HK-2 (cell line): ENCODE data around the gene SUMF1.
"Not testable (repeated sequence)": the region's sequence is repeated elsewhere in the genome, so short reads cannot be mapped to it uniquely, and the experiment has no call there.

Source experiments
- DNase-seq: peaks from one replicate; pipeline ENCODE4 v3.0.0-alpha.2; 2018; ENCODE audit not compliant: unreplicated experiment

SUMF1 gene

GRCh38 chr3:4461468-4462090 is 5.5 kb downstream of the SUMF1 start:
- no peak for DNase-seq

DNA sequence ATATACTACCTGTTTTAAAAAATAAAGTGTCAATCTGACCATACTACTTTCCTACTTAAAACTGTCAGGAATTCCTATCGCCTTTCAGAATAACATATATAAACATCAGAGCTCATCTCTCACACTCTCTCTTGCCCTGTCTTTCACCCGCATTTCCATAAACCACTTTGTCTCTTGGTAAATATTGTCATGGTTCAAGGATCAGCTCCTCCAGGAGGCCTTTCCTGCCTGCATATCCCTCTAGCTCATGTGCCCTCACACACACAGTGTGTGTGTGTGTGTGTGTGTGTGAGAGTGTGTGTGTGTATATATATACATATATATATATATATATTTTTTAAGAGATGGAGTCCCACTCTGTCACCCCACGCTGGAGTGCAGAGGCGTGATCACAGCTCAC is 6.7 kb downstream of the SUMF1 start:
- DNase-seq = no peak

GRCh38 chr3:4458961-4459360 is 8.1 kb downstream of the SUMF1 start:
- no peak for DNase-seq

DNA sequence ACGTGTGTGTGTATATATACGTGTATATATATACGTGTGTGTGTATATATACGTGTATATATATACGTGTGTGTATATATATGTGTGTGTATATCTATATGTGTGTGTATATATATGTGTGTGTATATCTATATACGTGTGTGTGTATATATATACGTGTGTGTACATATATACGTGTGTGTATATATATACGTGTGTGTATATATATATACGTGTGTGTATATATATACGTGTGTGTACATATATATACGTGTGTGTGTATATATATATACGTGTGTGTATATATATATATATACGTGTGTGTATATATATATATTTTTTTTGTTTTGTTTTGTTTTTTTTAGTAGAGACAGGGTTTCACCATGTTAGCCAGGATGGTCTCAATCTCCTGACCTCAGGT is 10.3 kb downstream of the SUMF1 start:
- DNase-seq = not testable (repeated sequence)

- no peak for DNase-seq
Observed at GRCh38 chr3:4454142-4454541, 12.9 kb downstream of the SUMF1 start.

DNA sequence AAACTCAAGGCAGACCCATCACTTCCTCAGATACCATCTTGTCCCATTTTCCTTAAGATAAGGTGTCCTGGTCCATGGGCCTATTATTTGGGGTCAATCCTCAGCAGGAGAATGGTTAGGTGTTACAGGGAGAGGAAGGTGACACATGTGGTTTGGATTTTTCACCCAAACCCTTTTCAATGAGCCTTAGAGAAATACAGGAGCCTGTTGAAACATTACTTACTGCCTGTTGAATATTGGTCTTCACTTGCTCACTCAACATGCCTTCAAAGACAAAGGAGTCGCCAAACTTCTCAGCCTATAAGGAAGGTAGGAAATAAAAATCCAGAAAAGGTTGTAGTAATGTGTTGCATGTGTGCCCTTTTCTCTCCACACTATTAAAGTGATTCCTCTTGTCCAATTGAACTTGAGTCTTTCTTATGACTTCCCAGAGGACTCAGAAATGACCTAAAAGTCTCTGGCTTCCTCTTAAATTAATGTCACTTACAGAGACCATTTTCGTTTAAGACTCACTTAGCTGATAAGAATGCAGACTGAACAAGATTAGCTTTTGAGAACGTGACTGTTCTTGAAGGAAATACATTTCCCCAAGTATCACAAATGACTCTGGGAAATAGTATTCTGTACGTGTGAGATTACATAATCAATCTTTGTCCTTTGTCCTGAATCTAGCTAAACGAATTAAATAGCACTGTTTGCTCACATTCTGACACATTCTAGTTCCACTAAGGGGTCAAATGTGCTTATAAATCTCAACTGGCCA is 17.8 kb downstream of the SUMF1 start:
- DNase-seq = no peak

DNA sequence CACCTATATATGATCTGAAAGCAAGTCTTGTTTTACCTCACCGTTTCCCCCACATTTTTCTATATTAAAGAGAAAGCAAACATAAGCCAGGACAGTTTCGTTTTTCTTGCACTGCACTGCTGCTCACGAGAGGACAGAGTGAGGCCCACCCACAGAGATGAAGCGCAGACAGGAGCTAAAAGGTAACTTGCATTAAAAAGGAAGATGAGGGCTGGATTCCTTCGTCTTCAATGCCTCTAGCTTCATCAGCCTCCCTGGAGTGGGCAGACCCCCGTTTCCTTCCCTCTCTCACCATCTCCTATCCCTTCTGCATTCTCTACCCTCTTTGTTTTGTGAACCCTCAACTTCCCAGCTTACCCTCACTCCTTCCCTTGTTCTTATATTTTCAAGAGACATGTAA is 18.9 kb downstream of the SUMF1 start:
- DNase-seq = no peak

- no peak for DNase-seq
Observed at GRCh38 chr3:4447295-4447999, 19.6 kb downstream of the SUMF1 start.

GRCh38 chr3:4440951-4441350 is 26.1 kb downstream of the SUMF1 start:
- DNase-seq = no peak

GRCh38 chr3:4438296-4438695 is 28.8 kb downstream of the SUMF1 start:
- DNase-seq = no peak

DNA sequence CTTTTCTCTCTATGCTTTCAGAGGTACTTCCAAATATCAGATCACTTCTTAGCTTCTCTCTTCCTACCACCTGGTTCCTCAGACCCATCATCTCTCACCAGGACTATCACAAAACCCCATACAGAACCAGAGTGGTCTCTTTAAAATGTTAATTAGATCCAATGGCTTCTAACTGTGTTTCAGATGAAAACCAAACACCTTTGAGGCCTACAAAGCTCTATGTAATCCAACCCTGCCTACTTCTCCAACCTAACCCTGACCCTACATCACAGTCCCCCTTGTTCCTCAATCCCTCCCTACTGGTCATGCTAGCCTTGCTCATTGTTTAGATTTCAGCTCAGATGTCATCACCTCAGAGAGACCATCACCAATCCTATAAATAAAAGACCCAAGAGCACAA is 34.8 kb downstream of the SUMF1 start:
- DNase-seq = no peak

DNA sequence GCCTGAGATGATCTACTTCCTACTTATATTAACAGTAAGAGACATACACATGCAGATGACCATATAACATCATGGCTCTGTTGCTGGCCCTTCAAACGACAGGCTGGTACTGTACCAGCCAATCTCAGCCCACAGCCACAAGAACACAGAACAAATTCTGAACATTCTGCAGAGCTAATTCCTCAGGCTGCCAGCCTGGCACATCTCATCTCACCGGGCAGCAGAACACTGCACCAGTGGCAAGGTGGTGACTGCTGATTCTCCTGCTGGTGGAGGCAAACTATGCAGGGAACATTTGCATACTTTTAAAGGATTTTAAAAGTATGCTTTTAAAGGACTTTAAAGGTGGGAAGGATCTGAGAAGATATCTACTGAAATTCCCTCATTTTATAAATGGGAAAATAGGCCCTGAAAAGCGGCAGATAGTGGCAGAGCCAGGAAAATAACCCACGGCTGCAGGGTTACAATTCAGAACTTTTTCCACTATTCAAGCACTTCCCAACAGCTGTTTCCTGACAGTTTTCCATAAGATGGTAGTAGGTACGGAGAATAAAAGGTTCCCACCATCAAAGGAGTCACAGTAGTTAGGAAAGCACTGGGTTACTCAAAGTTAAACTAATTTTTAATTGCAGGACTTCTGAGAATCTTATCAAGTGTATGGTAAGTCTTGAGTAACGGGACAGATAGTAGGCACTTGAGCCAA is 37.3 kb downstream of the SUMF1 start:
- no peak for DNase-seq

DNA sequence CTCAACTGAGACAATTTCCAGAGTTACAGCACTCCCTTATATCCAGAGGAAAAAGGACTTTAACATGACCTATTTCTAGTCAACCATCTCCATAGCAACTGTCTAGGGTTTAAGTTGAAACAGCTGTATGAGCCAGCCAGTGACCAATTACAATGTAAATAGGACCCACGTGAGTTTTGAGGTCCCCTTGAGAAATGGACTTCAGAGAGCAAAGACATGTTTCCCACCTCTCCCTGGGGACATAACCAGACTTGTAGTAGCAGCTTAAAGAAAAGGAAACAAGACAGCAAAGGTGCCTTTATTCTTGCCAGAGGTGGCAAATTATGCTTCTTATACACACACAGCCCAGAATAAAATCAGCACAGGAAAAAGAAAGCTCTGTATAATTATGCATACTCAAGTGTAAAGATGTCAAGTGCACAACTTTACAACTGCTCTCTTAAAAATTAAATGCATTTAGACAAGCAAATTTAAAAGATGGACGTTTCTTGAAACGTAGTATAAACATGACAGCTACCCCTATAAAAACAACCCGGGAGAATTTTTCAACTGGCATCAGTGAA is 40.2 kb downstream of the SUMF1 start:
- no peak for DNase-seq

DNA sequence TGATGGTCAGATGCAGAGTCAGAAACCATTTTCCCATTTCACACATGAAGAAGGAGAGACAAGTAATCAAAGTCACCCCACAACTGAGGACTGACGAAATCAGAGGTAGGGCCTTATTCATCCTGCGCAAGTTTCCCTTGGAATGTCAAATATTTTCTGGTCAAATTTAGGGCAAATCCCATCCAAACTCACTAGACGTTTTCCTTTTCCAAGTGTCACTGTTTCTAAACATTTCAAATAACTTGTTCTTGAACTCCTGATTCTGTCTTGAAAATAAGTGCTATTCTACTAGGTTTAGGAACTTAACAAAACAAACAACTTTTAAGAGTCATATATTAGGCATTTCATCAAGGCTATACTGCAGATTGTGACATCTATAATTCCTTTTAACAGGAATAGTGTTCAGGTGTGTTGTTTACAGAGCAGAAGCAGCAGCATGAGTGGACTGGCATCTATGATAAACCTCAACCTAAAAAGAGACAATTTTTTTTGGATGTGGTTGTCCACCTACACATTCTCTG is 40.7 kb downstream of the SUMF1 start:
- no peak for DNase-seq

GRCh38 chr3:4425707-4426106 is 41.4 kb downstream of the SUMF1 start:
- DNase-seq = no peak

DNA sequence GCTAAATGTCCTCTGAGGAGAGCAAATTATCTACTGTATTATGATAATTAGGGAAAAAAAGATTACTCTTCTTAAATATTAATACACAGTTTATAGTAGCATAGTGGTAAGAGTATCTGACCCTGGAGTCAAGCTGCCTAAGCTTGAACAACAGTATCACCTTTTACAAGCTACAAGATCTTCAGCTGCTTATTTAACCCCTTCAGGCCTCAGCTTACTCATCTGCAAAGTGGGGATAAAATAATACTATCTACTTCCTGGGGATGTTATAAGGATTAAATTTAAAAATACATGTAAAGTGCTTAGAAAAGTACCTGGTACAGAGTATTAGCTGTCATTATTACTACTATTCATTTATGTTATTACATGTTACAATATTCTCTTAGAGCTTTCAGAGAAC is 42.0 kb downstream of the SUMF1 start:
- no peak for DNase-seq

GRCh38 chr3:4421121-4421520 is 45.9 kb downstream of the SUMF1 start:
- DNase-seq = peak; percentile 10

DNA sequence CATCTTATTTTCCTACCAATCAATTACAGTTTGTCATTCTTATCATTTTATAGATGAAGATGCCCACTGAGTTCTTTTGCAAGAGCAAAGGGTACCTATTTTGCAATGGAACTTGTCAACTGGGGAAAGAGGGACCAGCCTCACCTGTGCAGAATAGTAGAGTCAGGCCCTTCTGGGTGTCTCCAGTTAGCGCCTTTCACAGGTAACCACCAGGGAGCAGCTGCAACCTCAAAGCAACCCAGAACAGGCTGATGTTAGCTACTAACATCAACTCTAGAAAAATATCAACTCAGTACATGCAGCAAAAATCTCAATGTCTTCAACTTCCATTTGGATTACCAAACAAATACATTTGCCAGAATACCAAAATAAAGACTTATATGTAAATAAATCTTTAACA is 47.1 kb downstream of the SUMF1 start:
- no peak for DNase-seq

GRCh38 chr3:4419386-4419785 is 47.7 kb downstream of the SUMF1 start:
- no peak for DNase-seq

GRCh38 chr3:4418156-4418555 is 48.9 kb downstream of the SUMF1 start:
- no peak for DNase-seq

DNA sequence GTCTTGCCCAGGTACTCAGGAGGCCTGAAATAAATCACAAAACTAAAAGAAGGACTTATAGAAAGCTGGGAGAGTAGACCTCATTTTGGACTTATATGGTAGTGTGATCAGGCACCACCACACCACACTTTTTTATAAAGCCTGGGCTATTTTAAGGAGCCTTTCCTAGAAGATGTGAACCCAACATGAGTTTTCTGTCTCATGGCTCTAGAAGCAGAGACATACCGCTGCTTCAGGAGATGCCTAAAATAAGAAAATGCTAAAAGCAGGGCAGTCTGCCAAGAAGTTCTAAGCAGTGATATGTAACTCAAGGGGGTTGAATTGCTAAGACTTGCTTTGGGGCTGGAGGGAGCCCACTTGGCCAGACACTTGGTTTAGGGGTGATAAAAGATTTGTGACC is 49.6 kb downstream of the SUMF1 start:
- no peak for DNase-seq

GRCh38 chr3:4416961-4417360 is 50.1 kb downstream of the SUMF1 start:
- peak; percentile 42 for DNase-seq
